ENCODE data around the gene MVB12A.
A peak's percentile ranks its signal among the peaks of the same experiment; 100 is the strongest.

The MVB12A gene

GRCh38 chr19:17441241-17442021 lies 21.6 kb downstream of the MVB12A start:
- no peak for TF ChIP-seq CTCF (IDR thresholded peaks at IDR 0.05)

DNA sequence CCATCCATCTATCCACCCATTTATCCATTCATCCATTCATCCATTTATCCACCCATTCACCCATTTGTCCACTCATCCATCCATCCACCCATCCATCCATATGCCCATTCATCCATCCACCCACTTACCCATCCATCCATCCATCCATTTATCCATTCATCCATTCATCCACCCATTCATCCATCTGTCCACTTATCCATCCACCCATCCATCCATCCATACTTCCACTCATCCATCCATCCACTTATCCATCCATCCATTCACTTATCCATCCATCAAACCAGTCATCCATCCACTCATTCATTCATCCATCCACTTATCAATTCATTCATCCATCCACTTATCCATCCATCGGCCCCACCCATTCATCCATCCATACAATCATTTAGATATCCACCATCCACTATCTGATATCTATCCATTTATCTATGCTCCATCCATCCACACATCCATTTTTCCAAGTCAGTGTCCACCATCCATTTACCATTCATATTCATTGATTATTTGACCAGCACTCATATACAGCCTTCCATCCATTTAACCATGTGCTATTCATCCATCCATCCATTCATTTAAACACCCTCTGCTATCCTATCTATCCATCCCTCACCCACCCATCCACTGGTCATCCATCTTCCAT lies 25.8 kb downstream of the MVB12A start:
- no peak for TF ChIP-seq CTCF (IDR thresholded peaks at IDR 0.05)

GRCh38 chr19:17447704-17448130 lies 27.9 kb downstream of the MVB12A start:
- TF ChIP-seq CTCF (IDR thresholded peaks at IDR 0.05), result no peak

- TF ChIP-seq CTCF (IDR thresholded peaks at IDR 0.05), result peak; percentile 38
These were observed 28.5 kb downstream of the MVB12A start, which contains the start of gene TMEM221 for GRCh38 chr19:17448131-17448967. TMEM221 (minus strand) TSS chr19:17448668; CDS start chr19:17448462, 206 bp downstream.

DNA sequence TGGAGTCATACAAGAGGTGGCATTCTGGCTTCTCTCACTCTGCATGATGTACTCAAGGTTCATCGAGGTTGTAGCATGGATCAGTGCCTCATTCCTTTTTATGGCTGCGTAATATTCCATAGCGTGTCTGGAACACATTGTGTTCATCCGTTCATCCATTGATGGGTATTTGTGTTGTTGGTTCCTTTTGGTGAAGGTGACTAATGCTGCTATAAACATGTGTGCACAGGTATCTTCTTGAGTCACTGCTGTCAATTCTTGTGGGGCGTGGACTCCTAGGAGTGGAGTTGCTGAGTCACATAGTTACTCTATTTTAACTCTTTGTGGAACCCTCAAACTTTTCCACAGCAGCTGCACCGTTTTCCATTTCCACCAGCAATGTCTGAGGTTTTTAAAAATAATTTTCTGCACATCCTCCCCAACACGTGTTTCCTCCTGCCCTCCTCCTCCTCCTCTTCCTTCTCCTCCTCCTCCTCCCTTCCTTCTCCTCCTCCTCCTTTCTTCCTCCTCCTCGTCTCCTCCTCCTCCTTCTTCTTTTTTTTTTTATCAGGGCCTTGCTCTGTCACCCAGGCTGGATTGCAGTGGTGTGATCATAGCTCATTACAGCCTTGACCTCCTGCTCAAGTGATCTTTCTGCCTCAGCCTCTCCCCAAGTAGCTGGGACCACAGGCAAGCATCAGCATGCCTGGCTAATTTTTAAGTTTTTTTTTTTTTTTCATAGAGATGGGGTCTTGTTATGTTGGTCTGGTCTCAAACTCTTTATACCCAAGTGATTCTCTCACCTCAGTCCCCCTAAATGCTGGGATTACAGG lies 30.6 kb downstream of the MVB12A start:
- TF ChIP-seq CTCF (IDR thresholded peaks at IDR 0.05), result no peak

- no peak for TF ChIP-seq CTCF (IDR thresholded peaks at IDR 0.05)
These were observed 32.0 kb downstream of the MVB12A start for GRCh38 chr19:17451820-17452219.

All from LNCAP (cell line).